HepG2 (cell line): ENCODE measurements around the gene SERPINB1. TPM values are rescaled to one million over a fixed set of nuclear protein-coding genes. Genes with fewer than 3 reads are reported as not detected.
A peak's percentile ranks its signal among the peaks of the same experiment; 100 is the strongest.

Source experiments
- ATAC-seq: fragments of 200-7000 bp; cut with Tn5 transposase; 3 replicates; pipeline ENCODE4 v1.9.1; 2020; ENCODE audit warnings: mild to moderate bottlenecking, moderate library complexity
- BruUV-seq: library from RNA; stranded (reverse); fragments of 400-500 nt; replicated peaks from 2 replicates; lab custom pipeline; 2021; lab: Mats Ljungman, UMichigan
- CTCF ChIA-PET: fragments of 300-600 bp; formaldehyde crosslinking; extraction: SDS; loops from one replicate; lab custom pipeline; 2021; ENCODE audit warnings: low total read pairs, inconsistent platforms, low intra/inter-chr PET ratio; lab: Yijun Ruan, JAX
- POLR2A ChIA-PET: fragments of 350-600 bp; sonication (Branson Sonifier 250); formaldehyde crosslinking; loops from one replicate; lab custom pipeline; 2020; ENCODE audit warnings: antibody characterized with exemption, inconsistent platforms; lab: Yijun Ruan, JAX
- DNase-seq: peaks from one replicate; pipeline ENCODE4 v3.0.0-alpha.2; 2015; ENCODE audit warnings: low spot score
- FAIRE-seq: peaks from 3 replicates; lab custom pipeline; 2011; peaks lifted over from hg19 to GRCh38; lab: Jason Lieb, UNC
- H2AFZ ChIP-seq: one replicate; pipeline ENCODE4 v1.6.1; 2011; ENCODE audit warnings: low read length, inconsistent platforms
- H3K27ac ChIP-seq: fragments of 300-600 bp; 3 replicates; pipeline ENCODE4 v1.8.0; 2011; ENCODE audit warnings: mixed run types, mild to moderate bottlenecking, mixed read lengths, low read length, inconsistent platforms; ENCODE audit not compliant: insufficient read depth; ENCODE audit errors: extremely low read length
- H3K27me3 ChIP-seq, 2 experiments: fragments of 200-600 bp in 1 of 2; 2 replicates in 1 of 2; 3 replicates in 1 of 2; pipeline versions ENCODE4 v1.6.0 to v1.8.0; 2011; ENCODE audit warnings: low read length in 2 of 2, mild to moderate bottlenecking in 2 of 2, moderate library complexity in 2 of 2, inconsistent platforms in 1 of 2; ENCODE audit not compliant: insufficient read depth in 2 of 2, control insufficient read depth in 1 of 2
- H3K36me3 ChIP-seq, 2 experiments: fragments of 200-600 bp in 1 of 2; replicated peaks in 1 of 2; 2 replicates in 1 of 2; 3 replicates in 1 of 2; pipeline versions ENCODE4 v1.5.1 to v1.8.0; 2011; ENCODE audit warnings: low read length in 2 of 2, inconsistent platforms in 1 of 2; ENCODE audit not compliant: insufficient read depth in 2 of 2, control insufficient read depth in 1 of 2
- H3K4me1 ChIP-seq: 2 replicates; pipeline ENCODE4 v1.5.1; 2012; ENCODE audit warnings: low read length, inconsistent platforms; ENCODE audit not compliant: insufficient read depth
- H3K4me2 ChIP-seq: 2 replicates; pipeline ENCODE4 v1.6.0; 2011; ENCODE audit warnings: low read depth, low read length, inconsistent platforms
- H3K4me3 ChIP-seq, 3 experiments: fragments of 200-600 bp in 1 of 3; sonication (generic), shearing (Covaris generic) in 1 of 3; replicated peaks in 1 of 3; 2 replicates each; pipeline ENCODE4 v1.5.1; 2011 to 2016; ENCODE audit warnings: low read length in 3 of 3, inconsistent platforms in 2 of 3, low read depth in 2 of 3, mild to moderate bottlenecking in 2 of 3, control low read depth in 1 of 3, mixed read lengths in 1 of 3; ENCODE audit not compliant: insufficient read depth in 1 of 3
- H3K79me2 ChIP-seq: one replicate; pipeline ENCODE4 v1.6.1; 2011; ENCODE audit warnings: low read length, inconsistent platforms; ENCODE audit not compliant: insufficient read depth
- H3K9ac ChIP-seq: 2 replicates; pipeline ENCODE4 v1.6.0; 2011; ENCODE audit warnings: mild to moderate bottlenecking, low read depth, low read length, inconsistent platforms; ENCODE audit not compliant: insufficient read depth
- H3K9me3 ChIP-seq: 2 replicates; pipeline ENCODE4 v1.5.1; 2012; ENCODE audit warnings: mild to moderate bottlenecking, low read length
- H4K20me1 ChIP-seq: 2 replicates; pipeline ENCODE4 v1.6.0; 2011; ENCODE audit warnings: inconsistent platforms, mild to moderate bottlenecking, low read length, moderate library complexity; ENCODE audit not compliant: insufficient read depth
- ARNT2 ChIP-seq: sonication (generic); formaldehyde crosslinking; IDR thresholded peaks from 2 replicates; pipeline ENCODE4 v1.8.0; 2022; ENCODE audit warnings: mild to moderate bottlenecking, low read depth, missing genetic modification reagents, moderate library complexity
- DMAP1 ChIP-seq: IDR thresholded peaks from 2 replicates; pipeline ENCODE4 v1.6.1; 2016
- HMGA1 ChIP-seq: sonication (generic); formaldehyde crosslinking; conservative IDR thresholded peaks from 2 replicates; pipeline ENCODE4 v1.4.0; 2020; ENCODE audit warnings: missing genetic modification reagents
- PHB2 ChIP-seq: fragments of 450-650 bp; IDR thresholded peaks from 2 replicates; pipeline ENCODE4 v1.6.1; 2018; ENCODE audit not compliant: partially characterized antibody
- PLRG1 ChIP-seq: fragments of 450-650 bp; conservative IDR thresholded peaks from 2 replicates; pipeline ENCODE4 v1.6.1; 2016
- RAD21 ChIP-seq: fragments of 450-650 bp; formaldehyde crosslinking; IDR thresholded peaks from 2 replicates; pipeline ENCODE4 v1.5.0; 2020; ENCODE audit warnings: mild to moderate bottlenecking
- SMARCC2 ChIP-seq: fragments of 450-650 bp; IDR thresholded peaks from 2 replicates; pipeline ENCODE4 v1.6.1; 2017; ENCODE audit warnings: antibody characterized with exemption, mild to moderate bottlenecking
- TCF7L2 ChIP-seq: IDR thresholded peaks from 2 replicates; pipeline ENCODE4 v1.6.1; 2011; ENCODE audit warnings: mild to moderate bottlenecking, low read depth, low read length, moderate library complexity
- ZBTB33 ChIP-seq: sonication (generic); formaldehyde crosslinking; IDR thresholded peaks from 2 replicates; pipeline ENCODE4 v1.4.0; 2020; ENCODE audit warnings: missing genetic modification reagents
- WGBS: methylation state at CpG from one replicate; pipeline ENCODE4 v1.1.6; 2017; ENCODE audit warnings: low lambda C conversion rate; 5-methylcytosine and 5-hydroxymethylcytosine counted together
- in situ Hi-C: cut with HindIII; loops from 2 replicates; pipeline ENCODE4 v1.10.0; 2017; ENCODE audit warnings: low pct_unique_long_range_greater_than_20kb; ENCODE audit not compliant: extremely low pct_ligation_motif_present
- intact Hi-C: fragments of 100-400 bp; cut with micrococcal nuclease; formaldehyde crosslinking; loops from one replicate; pipeline ENCODE4 v1.10.0; 2022; ENCODE audit not compliant: unreplicated experiment
- polyA plus RNA-seq, 8 experiments: library from polyadenylated mRNA; depleted of rRNA in 3 of 8; stranded (reverse) in 7 of 8; unstranded in 1 of 8; fragments of >200 nt; fragmentation: Illumina TruSeq in 4 of 8; extraction: Trizol in 4 of 8; gene quantifications; 2 replicates each; pipeline versions ENCODE4 v1.2.1 to v1.2.3, GENCODE V29; 2011 to 2016; ENCODE audit warnings: low read depth in 4 of 8, missing spikeins in 1 of 8, mixed read lengths in 1 of 8; ENCODE audit not compliant: insufficient read depth in 1 of 8
- total RNA-seq, 5 experiments: library from RNA; depleted of rRNA; stranded (reverse); fragments of >200 nt; fragmentation: Illumina TruSeq; extraction: Trizol; gene quantifications; 2 replicates each; pipeline ENCODE4 v1.2.3, GENCODE V29; 2016; ENCODE audit warnings: low read depth in 1 of 5
- TF ChIP-seq, protein P1 (sequence below): fragments of 450-650 bp; IDR thresholded peaks from 2 replicates; pipeline ENCODE4 v1.6.1; 2017

The SERPINB1 gene
- total and polyA plus RNA-seq, 2 of the 13 experiments (the other 11 are each of a cell fraction or from before 2014, with no cell fraction given) = 41.4 to 60.5 TPM

- intact Hi-C loops = no loop called here
- DNase-seq (no peak), FAIRE-seq (no peak), ATAC-seq (no peak)
- ChIA-PET POLR2A (no interaction called here), CTCF (no interaction called here)
- Histone ChIP-seq H3K4me3 (no peak overlapping the region), H3K27me3 (no peaks in the 10 kb centered on the region), H3K27ac (no peak overlapping the region), H3K4me1 (peaks cover 8% of the 10 kb centered on the region), H2AFZ (no peak overlapping the region), H3K36me3 (peaks cover under 1 to 2% of the 10 kb centered on the region in 2 experiments; a peak in 3 of 5 replicates), H3K9me3 (no peaks in the 10 kb centered on the region), H3K79me2 (no peaks in the 10 kb centered on the region), H3K4me2 (no peak overlapping the region), H4K20me1 (no peaks in the 10 kb centered on the region), H3K9ac (no peak overlapping the region)
- BruUV-seq = no TSS peak
- in situ Hi-C loops = no loop called here
- 85% methylated on average over 3 of the region's 3 CpGs for WGBS
- no peak for TF ChIP-seq DMAP1 (CRISPR knock-in tag)
- TF ChIP-seq TCF7L2 = no peak
- TF ChIP-seq ZBTB33 (CRISPR knock-in tag) = no peak
- no peak for TF ChIP-seq PHB2
- no peak for TF ChIP-seq SMARCC2
- no peak for TF ChIP-seq ARNT2 (CRISPR knock-in tag)
- no peak for TF ChIP-seq HMGA1 (CRISPR knock-in tag)
- no peak for TF ChIP-seq RAD21 (CRISPR knock-in tag)
Measured at GRCh38 chr6:2884804-2885203, 43.1 kb upstream of the SERPINB1 start.

DNA sequence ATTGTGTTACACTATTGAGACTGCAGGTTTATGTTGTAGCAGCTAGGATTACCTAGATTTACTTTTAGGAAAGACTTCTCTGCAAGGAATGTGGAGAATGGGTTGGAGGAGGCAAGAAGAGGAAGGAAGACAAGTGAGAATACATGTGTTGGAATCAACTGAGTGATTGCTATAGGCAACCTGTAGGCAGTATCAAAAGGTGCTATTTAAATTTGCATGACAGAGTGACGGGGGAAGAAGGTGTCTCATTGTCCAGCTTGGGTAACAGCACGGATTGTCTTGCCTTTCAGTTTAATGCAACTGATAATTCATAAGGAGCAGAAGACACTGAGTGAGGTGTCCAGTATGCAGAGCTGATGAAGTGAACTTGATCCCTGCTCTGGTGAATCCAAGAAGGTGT is 42.0 kb upstream of the SERPINB1 start:
- TF ChIP-seq, protein P1, sequence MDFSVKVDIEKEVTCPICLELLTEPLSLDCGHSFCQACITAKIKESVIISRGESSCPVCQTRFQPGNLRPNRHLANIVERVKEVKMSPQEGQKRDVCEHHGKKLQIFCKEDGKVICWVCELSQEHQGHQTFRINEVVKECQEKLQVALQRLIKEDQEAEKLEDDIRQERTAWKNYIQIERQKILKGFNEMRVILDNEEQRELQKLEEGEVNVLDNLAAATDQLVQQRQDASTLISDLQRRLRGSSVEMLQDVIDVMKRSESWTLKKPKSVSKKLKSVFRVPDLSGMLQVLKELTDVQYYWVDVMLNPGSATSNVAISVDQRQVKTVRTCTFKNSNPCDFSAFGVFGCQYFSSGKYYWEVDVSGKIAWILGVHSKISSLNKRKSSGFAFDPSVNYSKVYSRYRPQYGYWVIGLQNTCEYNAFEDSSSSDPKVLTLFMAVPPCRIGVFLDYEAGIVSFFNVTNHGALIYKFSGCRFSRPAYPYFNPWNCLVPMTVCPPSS = 0 out of 2 replicates have a peak, but pooled peaks have one; percentile 9
- no peak for TF ChIP-seq PLRG1
- TF ChIP-seq, all 625 proteins: peak for 1
- in situ Hi-C loops = no loop called here
- FAIRE-seq = no peak
- Histone ChIP-seq H3K4me3 (no peak overlapping the region), H2AFZ (no peak overlapping the region), H3K9ac (no peak overlapping the region), H3K27ac (no peak overlapping the region), H4K20me1 (no peaks in the 10 kb centered on the region), H3K79me2 (no peaks in the 10 kb centered on the region), H3K36me3 (no peaks in the 10 kb centered on the region), H3K27me3 (no peaks in the 10 kb centered on the region), H3K9me3 (no peaks in the 10 kb centered on the region), H3K4me1 (peaks cover 9% of the 10 kb centered on the region), H3K4me2 (no peak overlapping the region)
- no peak for DNase-seq
- no peak for ATAC-seq
- intact Hi-C loops = no loop called here
- POLR2A ChIA-PET = interaction anchor here (1.0 kb wide), 1 partner anchor 19 kb away, joined by 3 read pairs; no protein-coding TSS in a partner anchor
- BruUV-seq = no TSS peak
- WGBS = 61% methylated on average over 2 of the region's 2 CpGs
- CTCF ChIA-PET = no interaction called here
